ENCODE data around the gene TPSG1.
"Not testable (repeated sequence)": the region's sequence is repeated elsewhere in the genome, so short reads cannot be mapped to it uniquely, and the experiment has no call there.

Gene TPSG1

GRCh38 chr16:1225051-1225451 lies at the start of gene TPSG1:
Gene TPSG1 (minus strand): TSS chr16:1225268. CDS start chr16:1225252, 16 bp downstream.
- no peak for DNase-seq

- DNase-seq: no peak
Observed at GRCh38 chr16:1274767-1275166, 49.7 kb upstream of the TPSG1 start.

- DNase-seq: no peak
Observed at GRCh38 chr16:1273816-1274215, 48.7 kb upstream of the TPSG1 start.

- no peak for DNase-seq
Observed at GRCh38 chr16:1272453-1273198, 47.6 kb upstream of the TPSG1 start.

GRCh38 chr16:1271724-1272413 lies 46.8 kb upstream of the TPSG1 start:
- not testable (repeated sequence) for DNase-seq

- DNase-seq: no peak
Observed at GRCh38 chr16:1271380-1271723, 46.3 kb upstream of the TPSG1 start.

- not testable (repeated sequence) for DNase-seq
Observed at GRCh38 chr16:1269418-1269817, 44.4 kb upstream of the TPSG1 start.

GRCh38 chr16:1265826-1266225 lies 40.8 kb upstream of the TPSG1 start:
- DNase-seq: no peak

- no peak for DNase-seq
Observed at GRCh38 chr16:1265090-1265630, 40.1 kb upstream of the TPSG1 start.

- no peak for DNase-seq
Observed at GRCh38 chr16:1264345-1265089, 39.4 kb upstream of the TPSG1 start.

GRCh38 chr16:1263591-1264344 lies 38.7 kb upstream of the TPSG1 start:
- no peak for DNase-seq

- DNase-seq: no peak
Observed at GRCh38 chr16:1262846-1263221, 37.8 kb upstream of the TPSG1 start.

GRCh38 chr16:1262210-1262845 lies 37.3 kb upstream of the TPSG1 start:
- no peak for DNase-seq

- no peak for DNase-seq
Observed at GRCh38 chr16:1261131-1261892, 36.2 kb upstream of the TPSG1 start.

- no peak for DNase-seq
Observed at GRCh38 chr16:1260101-1260680, 35.1 kb upstream of the TPSG1 start.

GRCh38 chr16:1259760-1260068 lies 34.6 kb upstream of the TPSG1 start:
- no peak for DNase-seq

GRCh38 chr16:1258906-1259759 lies 34.1 kb upstream of the TPSG1 start:
- no peak for DNase-seq

GRCh38 chr16:1258225-1258600 lies 33.1 kb upstream of the TPSG1 start:
- no peak for DNase-seq

- DNase-seq: no peak
Observed at GRCh38 chr16:1257561-1258224, 32.6 kb upstream of the TPSG1 start.

- DNase-seq: no peak
Observed at GRCh38 chr16:1256874-1257322, 31.8 kb upstream of the TPSG1 start.

Data from activated CD4-positive, CD25-positive, alpha-beta regulatory T cell treated with anti-CD3 and anti-CD28 coated beads, Interleukin-2, amount 50 U/mL, for 72 hours (primary cell).